Choroid plexus epithelial cell (primary cell): ENCODE data around the gene EEF1AKMT3.

Experiments used
- DNase-seq: peaks from one replicate; pipeline ENCODE4 v3.0.0-alpha.2; 2010; ENCODE audit warnings: low read depth
- H3K4me3 ChIP-seq: 2 replicates; pipeline ENCODE4 v1.5.1; 2011; ENCODE audit warnings: low read depth, mild to moderate bottlenecking, control low read depth, low read length, moderate library complexity
- TF ChIP-seq, protein P1 (sequence below): conservative IDR thresholded peaks from 2 replicates; pipeline ENCODE4 v1.5.1; 2011; ENCODE audit warnings: low read depth, mild to moderate bottlenecking, control low read depth, inconsistent platforms, low read length, moderate library complexity

The EEF1AKMT3 gene

DNA sequence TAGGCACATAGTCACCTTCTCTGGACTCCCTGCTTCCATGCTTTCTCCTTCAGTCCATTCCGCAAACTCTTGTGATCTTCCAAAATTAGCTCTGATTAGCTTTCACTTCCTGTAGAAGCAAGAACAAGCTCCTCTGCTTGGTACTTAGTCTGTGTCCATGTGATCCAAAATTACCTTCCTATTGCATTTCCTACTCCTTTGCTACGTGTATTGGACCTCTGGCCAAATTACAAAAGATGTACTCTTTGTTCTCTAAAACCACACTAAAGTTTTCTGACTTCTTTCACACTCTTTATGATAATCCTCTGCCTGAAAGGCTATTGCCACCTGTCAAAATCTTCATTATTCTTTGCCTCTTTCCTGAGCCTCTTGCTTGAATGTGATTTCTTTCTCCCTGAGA, 9.4 kb downstream of the EEF1AKMT3 start:
- no peak overlapping the region for H3K4me3 ChIP-seq
- no peak for DNase-seq

DNA sequence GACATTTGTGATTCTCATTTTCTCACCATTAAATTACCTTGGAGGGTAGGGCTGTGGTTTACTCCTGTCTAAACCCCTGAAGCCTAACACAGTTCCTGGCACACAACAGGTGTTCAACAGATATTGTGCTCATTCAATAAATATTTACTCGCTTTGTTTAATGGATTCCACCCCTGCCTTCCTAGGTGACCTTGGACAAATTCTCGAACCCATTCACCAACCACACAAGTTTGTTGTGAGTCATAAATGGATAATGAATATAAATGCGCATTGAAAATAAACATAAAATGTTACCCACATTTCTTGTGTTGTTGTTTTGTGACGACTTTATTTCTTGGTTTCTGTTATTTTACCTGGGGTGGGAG, 9.8 kb downstream of the EEF1AKMT3 start:
- no peak overlapping the region for H3K4me3 ChIP-seq
- no peak for DNase-seq
- TF ChIP-seq, protein P1, sequence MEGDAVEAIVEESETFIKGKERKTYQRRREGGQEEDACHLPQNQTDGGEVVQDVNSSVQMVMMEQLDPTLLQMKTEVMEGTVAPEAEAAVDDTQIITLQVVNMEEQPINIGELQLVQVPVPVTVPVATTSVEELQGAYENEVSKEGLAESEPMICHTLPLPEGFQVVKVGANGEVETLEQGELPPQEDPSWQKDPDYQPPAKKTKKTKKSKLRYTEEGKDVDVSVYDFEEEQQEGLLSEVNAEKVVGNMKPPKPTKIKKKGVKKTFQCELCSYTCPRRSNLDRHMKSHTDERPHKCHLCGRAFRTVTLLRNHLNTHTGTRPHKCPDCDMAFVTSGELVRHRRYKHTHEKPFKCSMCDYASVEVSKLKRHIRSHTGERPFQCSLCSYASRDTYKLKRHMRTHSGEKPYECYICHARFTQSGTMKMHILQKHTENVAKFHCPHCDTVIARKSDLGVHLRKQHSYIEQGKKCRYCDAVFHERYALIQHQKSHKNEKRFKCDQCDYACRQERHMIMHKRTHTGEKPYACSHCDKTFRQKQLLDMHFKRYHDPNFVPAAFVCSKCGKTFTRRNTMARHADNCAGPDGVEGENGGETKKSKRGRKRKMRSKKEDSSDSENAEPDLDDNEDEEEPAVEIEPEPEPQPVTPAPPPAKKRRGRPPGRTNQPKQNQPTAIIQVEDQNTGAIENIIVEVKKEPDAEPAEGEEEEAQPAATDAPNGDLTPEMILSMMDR: no peak

More for the DNA sequence above, 9.4 kb downstream of the EEF1AKMT3 start:
- TF ChIP-seq, protein P1: no peak

DNA sequence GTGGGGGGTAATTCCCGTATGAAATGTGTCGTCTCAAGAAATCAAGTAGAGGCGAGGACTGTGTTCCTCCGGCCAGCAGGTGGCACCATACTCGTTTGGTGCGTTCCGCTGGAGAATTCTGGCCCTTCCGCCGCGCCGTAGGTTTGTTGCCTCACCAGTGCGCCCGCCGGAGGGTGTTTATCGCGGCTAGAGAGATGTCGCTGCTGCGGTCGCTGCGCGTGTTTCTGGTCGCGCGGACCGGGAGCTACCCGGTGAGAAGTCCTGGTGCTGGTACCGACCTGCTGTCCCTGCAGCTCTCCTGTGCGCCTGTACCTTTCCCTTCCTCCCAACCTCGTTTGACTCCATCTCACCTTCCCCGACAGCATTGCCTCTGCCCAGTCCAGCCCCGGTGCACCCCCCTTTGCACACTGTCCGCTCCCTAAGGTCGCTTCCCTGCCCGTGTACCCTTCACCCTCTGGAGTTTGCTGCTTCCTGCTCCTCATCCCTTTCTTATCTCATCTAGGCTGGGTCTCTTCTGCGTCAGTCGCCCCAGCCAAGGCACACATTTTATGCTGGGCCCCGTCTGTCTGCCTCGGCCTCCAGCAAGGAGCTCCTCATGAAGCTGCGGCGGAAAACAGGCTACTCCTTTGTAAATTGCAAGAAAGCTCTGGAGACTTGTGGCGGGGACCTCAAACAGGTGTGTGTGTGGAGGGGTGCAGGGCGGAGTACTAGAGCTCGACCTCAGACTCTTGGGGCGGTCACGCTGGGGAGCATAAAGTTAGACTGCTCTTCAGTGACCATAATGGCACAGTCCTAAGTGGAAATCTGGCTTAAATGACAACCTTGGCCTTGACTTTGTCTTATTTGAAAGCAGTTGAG, 10.4 kb downstream of the EEF1AKMT3 start, which contains the start of gene TSFM:
Gene TSFM, plus strand, starts transcription at position 180 of the 858 bp plus-strand sequence. Its CDS starts 15 bp downstream, at position 195.
- peak within 1 kb of the TSS; percentile 91 for H3K4me3 ChIP-seq
- peak; percentile 96 for DNase-seq
- TF ChIP-seq, protein P1: peak; percentile 89

DNA sequence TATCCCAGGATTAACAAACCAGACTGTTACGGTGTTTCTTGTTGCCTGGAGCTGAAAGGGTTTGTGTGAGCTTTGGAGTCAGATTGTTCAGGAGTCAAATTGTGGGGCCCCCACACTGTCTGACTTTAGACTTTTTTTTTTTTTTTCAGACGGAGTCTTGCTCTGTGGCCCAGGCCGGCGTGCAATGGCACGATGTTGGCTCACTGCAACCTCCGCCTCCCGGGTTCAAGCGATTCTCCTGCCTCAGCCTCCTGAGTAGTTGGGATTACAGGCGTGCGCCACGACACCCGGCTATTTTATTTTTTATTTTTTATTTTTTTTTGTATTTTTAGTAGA, 11.0 kb downstream of the EEF1AKMT3 start:
- no peak for DNase-seq
- H3K4me3 ChIP-seq: peak overlapping the region; percentile 91
- TF ChIP-seq, protein P1: no peak

DNA sequence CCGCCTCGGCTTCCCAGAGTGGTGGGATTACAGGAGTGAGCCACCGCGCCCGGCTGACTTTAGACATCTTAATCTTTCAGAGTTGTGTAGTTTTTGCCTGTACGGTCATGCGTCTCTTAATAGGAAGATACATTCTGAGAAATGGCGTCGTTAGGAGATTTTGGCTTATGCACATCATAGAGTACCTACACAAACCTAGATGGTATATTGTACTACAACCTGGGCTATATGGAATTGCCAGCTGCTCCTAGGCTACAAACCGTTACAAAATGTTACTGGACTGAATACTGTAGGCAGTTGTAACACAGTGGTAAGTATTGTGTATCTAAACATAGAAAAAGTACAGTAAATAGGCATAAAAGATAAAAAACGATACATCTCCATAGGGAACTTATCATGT, 11.4 kb downstream of the EEF1AKMT3 start:
- no peak overlapping the region for H3K4me3 ChIP-seq
- TF ChIP-seq, protein P1: no peak
- no peak for DNase-seq

DNA sequence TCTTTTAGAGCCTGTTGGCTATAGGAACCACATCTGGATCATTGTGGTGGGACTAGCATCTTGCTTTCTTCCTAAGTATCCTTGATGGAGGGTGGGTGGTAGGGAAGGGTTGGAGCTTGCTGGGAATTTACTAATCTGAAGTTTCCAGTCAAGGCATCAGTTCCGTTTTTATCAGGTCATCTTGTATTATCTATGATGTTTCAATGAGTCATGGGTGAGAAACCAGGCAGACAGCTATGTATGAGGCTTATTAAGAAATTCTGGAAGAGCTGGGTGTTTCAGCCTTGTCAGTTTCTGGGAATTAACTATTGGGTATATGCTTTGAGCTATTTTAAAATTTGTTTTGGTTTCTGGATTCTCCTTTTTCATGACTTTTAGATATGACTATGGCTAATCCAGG, 21.5 kb downstream of the EEF1AKMT3 start:
- TF ChIP-seq, protein P1: no peak
- peak; percentile 83 for DNase-seq
- no peak overlapping the region for H3K4me3 ChIP-seq

DNA sequence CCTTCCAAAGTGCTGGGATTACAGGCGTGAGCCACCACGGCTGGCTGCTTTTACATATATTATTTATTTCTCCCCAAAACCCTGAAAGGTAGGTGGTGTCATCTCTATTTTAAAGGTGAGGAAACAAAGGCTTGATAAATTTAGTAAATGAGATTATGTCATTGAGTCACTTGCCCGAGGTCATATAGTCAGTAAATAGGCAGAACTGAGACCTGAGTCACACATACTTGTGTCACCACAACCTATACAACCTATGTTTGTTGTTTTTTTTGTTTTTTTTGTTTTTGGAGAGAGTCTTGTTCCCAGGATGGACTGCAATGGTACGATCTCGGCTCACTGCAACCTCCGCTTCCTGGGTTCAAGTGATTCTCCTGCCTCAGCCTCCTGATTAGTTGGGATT, 22.9 kb downstream of the EEF1AKMT3 start:
- H3K4me3 ChIP-seq: no peak overlapping the region
- TF ChIP-seq, protein P1: no peak
- no peak for DNase-seq
